Upper lobe of left lung (tissue), 6 donors: ENCODE measurements around the gene PRICKLE1. TPM values are rescaled to one million over a fixed set of nuclear protein-coding genes. Genes with fewer than 3 reads are reported as not detected.

Experiments
- ATAC-seq, 2 donors: fragments of 200-7000 bp; cut with Tn5 transposase; one replicate each; pipeline ENCODE4 v1.9.1; 2022; ENCODE audit warnings: mild to moderate bottlenecking in 2 of 2, moderate library complexity in 2 of 2; ENCODE audit not compliant: low FRiP score in 2 of 2
- DNase-seq, 2 donors: peaks; one replicate each; pipeline ENCODE4 v3.0.0-alpha.2; 2019 to 2020
- H3K27ac ChIP-seq, 4 donors: fragments of 200-600 bp; sonication (generic); one replicate each; pipeline ENCODE4 v1.5.1; 2016 to 2019
- H3K27me3 ChIP-seq, 4 donors: fragments of 200-600 bp; sonication (generic); one replicate each; pipeline ENCODE4 v1.5.1; 2017 to 2019
- H3K36me3 ChIP-seq, 4 donors: fragments of 200-600 bp; sonication (generic); one replicate each; pipeline ENCODE4 v1.5.1; 2016 to 2019
- H3K4me1 ChIP-seq, 4 donors: fragments of 200-600 bp; sonication (generic); one replicate each; pipeline ENCODE4 v1.5.1; 2018 to 2019
- H3K4me3 ChIP-seq, 4 donors: fragments of 200-600 bp; sonication (generic); one replicate each; pipeline ENCODE4 v1.5.1; 2017 to 2019; ENCODE audit warnings: mild to moderate bottlenecking in 2 of 4, moderate library complexity in 1 of 4
- H3K9me3 ChIP-seq, 4 donors: fragments of 200-600 bp; sonication (generic); one replicate each; pipeline ENCODE4 v1.5.1; 2018 to 2019
- EP300 ChIP-seq, 4 donors: sonication (generic); formaldehyde crosslinking; IDR thresholded peaks; one replicate each; pipeline ENCODE4 v1.5.1; 2017; ENCODE audit warnings: antibody characterized with exemption in 4 of 4, control low read depth in 2 of 4
- POLR2A ChIP-seq, 4 donors: fragments of 450-650 bp; IDR thresholded peaks; one replicate each; pipeline ENCODE4 v1.5.1; 2016 to 2017; ENCODE audit warnings: antibody characterized with exemption in 4 of 4, mild to moderate bottlenecking in 2 of 4
- POLR2AphosphoS5 ChIP-seq, 2 donors: sonication (generic); formaldehyde crosslinking; IDR thresholded peaks; one replicate each; pipeline ENCODE4 v1.5.1; 2017; ENCODE audit warnings: antibody characterized with exemption in 2 of 2
- WGBS, 2 donors: methylation state at CpG; one replicate each; pipeline ENCODE4 v1.1.5; 2017 to 2018; 5-methylcytosine and 5-hydroxymethylcytosine counted together
- total RNA-seq, 6 donors: library from RNA; depleted of rRNA in 4 of 6; stranded (reverse); fragments of >200 nt in 4 of 6; gene quantifications; one replicate each; pipeline versions ENCODE4 v1.1.0 to v1.2.1, GENCODE V29; 2016 to 2021
- TF ChIP-seq, protein P1 (sequence below), 6 experiments: fragments of 450-650 bp in 4 of 6; fragments of 200-600 bp in 2 of 6; sonication (generic) in 2 of 6; IDR thresholded peaks; one replicate each; pipeline ENCODE4 v1.5.1; 2016 to 2019; ENCODE audit warnings: antibody characterized with exemption in 6 of 6
- donor health status: DM: no; HTN: no; CAD: no; lungs with moderate emphysema.
- donor health status: DM: no; HTN: yes; CAD: no; lungs with severe emphysema.

Gene PRICKLE1
- total RNA-seq, 6 donors from 2014 or later, result 7.3 to 18.2 (median 10.2) TPM

GRCh38 chr12:42459336-42459847 lies 130.2 kb downstream of the PRICKLE1 start:
- no peak overlapping the region for H3K27ac ChIP-seq
- WGBS, 2 donors, result 90 to 93% methylated on average over 12 of the region's 12 CpGs
- DNase-seq (no peak), ATAC-seq (no peak)
- H3K4me1 ChIP-seq, result no peaks in the 10 kb centered on the region
- no peaks in the 10 kb centered on the region for H3K27me3 ChIP-seq
- peaks cover 0 to 49% (median 25%) of the 10 kb centered on the region in 4 donors for H3K36me3 ChIP-seq
- no peaks in the 10 kb centered on the region for H3K9me3 ChIP-seq
- TF ChIP-seq POLR2AphosphoS5 (IDR thresholded peaks at IDR 0.05) (no peak), POLR2A (IDR thresholded peaks at IDR 0.05) (no peak), EP300 (IDR thresholded peaks at IDR 0.05) (no peak)
- TF ChIP-seq, protein P1, sequence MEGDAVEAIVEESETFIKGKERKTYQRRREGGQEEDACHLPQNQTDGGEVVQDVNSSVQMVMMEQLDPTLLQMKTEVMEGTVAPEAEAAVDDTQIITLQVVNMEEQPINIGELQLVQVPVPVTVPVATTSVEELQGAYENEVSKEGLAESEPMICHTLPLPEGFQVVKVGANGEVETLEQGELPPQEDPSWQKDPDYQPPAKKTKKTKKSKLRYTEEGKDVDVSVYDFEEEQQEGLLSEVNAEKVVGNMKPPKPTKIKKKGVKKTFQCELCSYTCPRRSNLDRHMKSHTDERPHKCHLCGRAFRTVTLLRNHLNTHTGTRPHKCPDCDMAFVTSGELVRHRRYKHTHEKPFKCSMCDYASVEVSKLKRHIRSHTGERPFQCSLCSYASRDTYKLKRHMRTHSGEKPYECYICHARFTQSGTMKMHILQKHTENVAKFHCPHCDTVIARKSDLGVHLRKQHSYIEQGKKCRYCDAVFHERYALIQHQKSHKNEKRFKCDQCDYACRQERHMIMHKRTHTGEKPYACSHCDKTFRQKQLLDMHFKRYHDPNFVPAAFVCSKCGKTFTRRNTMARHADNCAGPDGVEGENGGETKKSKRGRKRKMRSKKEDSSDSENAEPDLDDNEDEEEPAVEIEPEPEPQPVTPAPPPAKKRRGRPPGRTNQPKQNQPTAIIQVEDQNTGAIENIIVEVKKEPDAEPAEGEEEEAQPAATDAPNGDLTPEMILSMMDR (IDR thresholded peaks at IDR 0.05), result no peak
- H3K4me3 ChIP-seq, result no peak overlapping the region

DNA sequence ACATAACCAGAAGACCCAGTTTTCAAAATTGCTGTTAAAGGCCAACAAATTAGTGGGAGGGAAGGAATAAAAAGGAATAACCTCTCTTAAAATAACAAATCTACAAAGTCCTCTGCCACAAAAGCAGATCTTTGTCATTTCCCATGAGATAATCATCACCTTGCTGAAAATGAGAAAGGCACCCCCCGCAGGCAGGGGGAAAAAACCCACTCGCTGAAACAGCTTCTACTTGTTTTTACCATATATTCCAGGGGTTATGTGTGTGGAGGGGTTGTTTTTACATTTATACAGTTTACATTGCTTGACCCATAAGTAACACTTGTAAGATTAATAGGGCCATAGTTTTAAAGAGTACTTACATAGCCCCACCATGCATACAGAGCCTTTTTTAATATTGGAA lies 131.0 kb downstream of the PRICKLE1 start:
- no peak overlapping the region for H3K27ac ChIP-seq
- WGBS, 2 donors, result 92 to 98% methylated on average over 2 of the region's 2 CpGs
- ATAC-seq, result no peak

GRCh38 chr12:42450248-42450647 lies 139.3 kb downstream of the PRICKLE1 start:
- ATAC-seq (peak in 1 of 2 donors; percentile 47), DNase-seq (no peak)
- Histone ChIP-seq H3K27ac (no peak overlapping the region), H3K9me3 (no peaks in the 10 kb centered on the region), H3K4me1 (peaks cover 0 to 16% (median 9%) of the 10 kb centered on the region in 4 donors), H3K36me3 (peaks cover 0 to 6% (median 0%) of the 10 kb centered on the region in 4 donors), H3K27me3 (no peaks in the 10 kb centered on the region), H3K4me3 (no peak overlapping the region)
- WGBS, 2 donors, result 48 to 56% methylated on average over 2 of the region's 2 CpGs
- no peak for TF ChIP-seq EP300 (IDR thresholded peaks at IDR 0.05)
- TF ChIP-seq POLR2A (IDR thresholded peaks at IDR 0.05), result no peak
- TF ChIP-seq POLR2AphosphoS5 (IDR thresholded peaks at IDR 0.05), result no peak
- TF ChIP-seq, protein P1 (IDR thresholded peaks at IDR 0.05), result no peak

More for the DNA sequence above, 131.0 kb downstream of the PRICKLE1 start:
- H3K36me3 ChIP-seq, result peaks cover 0 to 41% (median 19%) of the 10 kb centered on the region in 4 donors
- H3K4me3 ChIP-seq, result no peak overlapping the region
- no peaks in the 10 kb centered on the region for H3K4me1 ChIP-seq
- H3K9me3 ChIP-seq, result no peaks in the 10 kb centered on the region
- no peak for DNase-seq
- no peak for TF ChIP-seq EP300 (IDR thresholded peaks at IDR 0.05)
- no peak for TF ChIP-seq POLR2AphosphoS5 (IDR thresholded peaks at IDR 0.05)
- TF ChIP-seq, protein P1 (IDR thresholded peaks at IDR 0.05), result no peak
- no peak for TF ChIP-seq POLR2A (IDR thresholded peaks at IDR 0.05)
- H3K27me3 ChIP-seq, result no peaks in the 10 kb centered on the region

GRCh38 chr12:42448841-42449240 lies 140.7 kb downstream of the PRICKLE1 start:
- no peak for DNase-seq
- H3K4me3 ChIP-seq, result no peak overlapping the region
- H3K9me3 ChIP-seq, result no peaks in the 10 kb centered on the region
- H3K27me3 ChIP-seq, result no peaks in the 10 kb centered on the region
- peaks cover 0 to 16% (median 9%) of the 10 kb centered on the region in 4 donors for H3K4me1 ChIP-seq
- TF ChIP-seq EP300 (IDR thresholded peaks at IDR 0.05) (no peak), POLR2A (IDR thresholded peaks at IDR 0.05) (no peak), POLR2AphosphoS5 (IDR thresholded peaks at IDR 0.05) (no peak)
- TF ChIP-seq, protein P1 (IDR thresholded peaks at IDR 0.05), result no peak
- 98% methylated on average over 9 of the region's 9 CpGs for WGBS, 2 donors
- H3K27ac ChIP-seq, result no peak overlapping the region
- ATAC-seq, result no peak
- peaks cover 0 to 11% (median 0%) of the 10 kb centered on the region in 4 donors for H3K36me3 ChIP-seq

DNA sequence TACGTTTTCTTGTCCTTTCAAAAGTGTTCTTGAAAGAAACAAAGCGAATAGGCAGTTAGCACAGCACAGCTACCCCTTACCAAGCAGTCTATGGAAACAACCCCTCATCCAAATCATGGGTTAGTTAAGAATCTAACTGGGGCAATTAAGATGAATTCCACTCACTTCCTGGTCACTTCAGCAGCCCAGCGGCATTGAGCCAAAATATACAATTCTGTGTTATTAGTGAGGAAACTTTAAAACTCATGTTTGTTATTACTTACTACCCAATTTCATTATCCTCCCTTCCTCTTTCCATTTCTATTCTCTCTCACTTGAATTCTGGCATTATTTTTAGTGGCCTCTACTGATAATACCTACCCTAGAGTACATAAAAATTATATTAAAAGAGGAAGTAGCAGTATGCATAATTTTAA lies 142.2 kb downstream of the PRICKLE1 start:
- DNase-seq, result no peak
- ATAC-seq, result no peak
- no peak overlapping the region for H3K27ac ChIP-seq
- no peaks in the 10 kb centered on the region for H3K9me3 ChIP-seq
- no peak for TF ChIP-seq POLR2AphosphoS5 (IDR thresholded peaks at IDR 0.05)
- TF ChIP-seq, protein P1 (IDR thresholded peaks at IDR 0.05), result no peak
- 59 to 61% methylated on average over 3 of the region's 3 CpGs for WGBS, 2 donors
- H3K4me1 ChIP-seq, result peaks cover 0 to 16% (median 9%) of the 10 kb centered on the region in 4 donors
- H3K4me3 ChIP-seq, result no peak overlapping the region
- no peaks in the 10 kb centered on the region for H3K27me3 ChIP-seq
- H3K36me3 ChIP-seq, result peaks cover 0 to 19% (median 6%) of the 10 kb centered on the region in 4 donors
